GM12878 (cell line): ENCODE results near the gene C21orf91. TPM values are rescaled to one million over a fixed set of nuclear protein-coding genes. Genes with fewer than 3 reads are reported as not detected.

Source experiments
- ATAC-seq: fragments of 200-7000 bp; cut with Tn5 transposase; 3 replicates; pipeline ENCODE4 v1.9.1; 2020; ENCODE audit warnings: mild to moderate bottlenecking, moderate library complexity
- BruUV-seq: library from RNA; stranded (reverse); fragments of 400-500 nt; replicated peaks from 2 replicates; lab custom pipeline; 2021; lab: Mats Ljungman, UMichigan
- CTCF ChIA-PET: fragments of 300-600 bp; sonication (Branson Sonifier 250); formaldehyde crosslinking; extraction: SDS; loops from one replicate; lab custom pipeline; 2021; ENCODE audit warnings: inconsistent platforms; lab: Yijun Ruan, JAX
- POLR2A ChIA-PET: fragments of 350-600 bp; formaldehyde crosslinking; extraction: SDS; loops from one replicate; lab custom pipeline; 2021; ENCODE audit warnings: inconsistent platforms; lab: Charles Lee
- RAD21 ChIA-PET: fragments of 300-600 bp; sonication (Branson Sonifier 250); formaldehyde crosslinking; loops from one replicate; lab custom pipeline; 2023; ENCODE audit warnings: antibody characterized with exemption; ENCODE audit not compliant: unreplicated experiment; lab: Charles Lee
- SMC1A ChIA-PET: fragments of 300-600 bp; sonication (Branson Sonifier 250); formaldehyde crosslinking; loops from one replicate; lab custom pipeline; 2023; ENCODE audit not compliant: unreplicated experiment, uncharacterized antibody; lab: Charles Lee
- DNase-seq: peaks from one replicate; pipeline ENCODE4 v3.0.0-alpha.2; 2011; ENCODE audit warnings: low read depth, low spot score
- FAIRE-seq: peaks from 3 replicates; lab custom pipeline; 2011; peaks lifted over from hg19 to GRCh38; lab: Jason Lieb, UNC
- H2AFZ ChIP-seq: 2 replicates; pipeline ENCODE4 v1.6.0; 2011; ENCODE audit warnings: low read depth, low read length, control low read depth; ENCODE audit not compliant: control insufficient read depth
- H3K27ac ChIP-seq: 2 replicates; pipeline ENCODE4 v1.5.1; 2011; ENCODE audit warnings: control low read depth; ENCODE audit not compliant: control insufficient read depth, insufficient read depth
- H3K27me3 ChIP-seq, 2 experiments: replicated peaks in 1 of 2; 2 replicates each; pipeline versions ENCODE4 v1.6.0 to v1.6.1; 2011; ENCODE audit warnings: low read length in 1 of 2; ENCODE audit not compliant: control insufficient read depth in 2 of 2, insufficient read depth in 2 of 2
- H3K36me3 ChIP-seq, 2 experiments: 2 replicates each; pipeline ENCODE4 v1.5.1; 2011; ENCODE audit warnings: low read length in 1 of 2; ENCODE audit not compliant: control insufficient read depth in 2 of 2, insufficient read depth in 2 of 2
- H3K4me1 ChIP-seq: 2 replicates; pipeline ENCODE4 v1.6.1; 2011; ENCODE audit warnings: mild to moderate bottlenecking, low read length, moderate library complexity, mixed read lengths; ENCODE audit not compliant: control insufficient read depth, insufficient read depth
- H3K4me2 ChIP-seq: 2 replicates; pipeline ENCODE4 v1.6.0; 2011; ENCODE audit warnings: control low read depth; ENCODE audit not compliant: control insufficient read depth, insufficient read depth
- H3K4me3 ChIP-seq: fragments of 200-600 bp; sonication (generic); 2 replicates; pipeline ENCODE4 v1.5.1; 2016
- H3K79me2 ChIP-seq: 2 replicates; pipeline ENCODE4 v1.6.0; 2011; ENCODE audit warnings: low read length; ENCODE audit not compliant: control insufficient read depth, insufficient read depth
- H3K9ac ChIP-seq: 2 replicates; pipeline ENCODE4 v1.8.0; 2011; ENCODE audit warnings: low read length, control low read depth, mixed read lengths; ENCODE audit not compliant: control insufficient read depth, insufficient read depth
- H3K9me3 ChIP-seq: replicated peaks from 3 replicates; pipeline ENCODE4 v1.5.1; 2011; ENCODE audit warnings: mild to moderate bottlenecking, low read length; ENCODE audit not compliant: control insufficient read depth, insufficient read depth
- H4K20me1 ChIP-seq: 2 replicates; pipeline ENCODE4 v1.6.0; 2011; ENCODE audit not compliant: control insufficient read depth, insufficient read depth
- BMI1 ChIP-seq: fragments of 450-650 bp; IDR thresholded peaks from 2 replicates; pipeline ENCODE4 v1.6.1; 2016; ENCODE audit warnings: mild to moderate bottlenecking, moderate library complexity, borderline replicate concordance
- ETV6 ChIP-seq, 2 experiments: fragments of 450-650 bp in 1 of 2; IDR thresholded peaks in 1 of 2; conservative IDR thresholded peaks in 1 of 2; 2 replicates each; pipeline ENCODE4 v1.6.1; 2014; ENCODE audit warnings: antibody characterized with exemption in 1 of 2, borderline replicate concordance in 1 of 2, low read depth in 1 of 2, mild to moderate bottlenecking in 1 of 2, moderate library complexity in 1 of 2
- EZH2 ChIP-seq: IDR thresholded peaks from 2 replicates; pipeline ENCODE4 v1.6.1; 2012; ENCODE audit warnings: low read depth, mild to moderate bottlenecking, control low read depth, inconsistent platforms, low read length, borderline replicate concordance; ENCODE audit not compliant: control insufficient read depth
- HDAC2 ChIP-seq: fragments of 200-600 bp; sonication (generic); IDR thresholded peaks from 2 replicates; pipeline ENCODE4 v1.6.1; 2017
- IKZF1 ChIP-seq: fragments of 450-650 bp; conservative IDR thresholded peaks from 2 replicates; pipeline ENCODE4 v1.6.1; 2017; ENCODE audit warnings: antibody characterized with exemption, mild to moderate bottlenecking
- IRF4 ChIP-seq: IDR thresholded peaks from 2 replicates; pipeline ENCODE4 v1.6.1; 2011; ENCODE audit warnings: low read depth, low read length
- NFXL1 ChIP-seq: fragments of 450-650 bp; IDR thresholded peaks from 2 replicates; pipeline ENCODE4 v1.6.1; 2017; ENCODE audit warnings: antibody characterized with exemption, mild to moderate bottlenecking, borderline replicate concordance
- POLR2AphosphoS5 ChIP-seq: IDR thresholded peaks from 2 replicates; pipeline ENCODE4 v1.6.1; 2011; ENCODE audit warnings: mild to moderate bottlenecking, low read length, inconsistent platforms
- SP1 ChIP-seq: IDR thresholded peaks from one replicate; pipeline ENCODE4 v1.6.1; 2011; ENCODE audit warnings: low read depth, low read length
- SRF ChIP-seq, 2 experiments: IDR thresholded peaks; 2 replicates each; pipeline ENCODE4 v1.6.1; 2011; ENCODE audit warnings: low read depth in 2 of 2, low read length in 2 of 2, mild to moderate bottlenecking in 1 of 2, moderate library complexity in 1 of 2
- SUPT20H ChIP-seq: IDR thresholded peaks from 2 replicates; pipeline ENCODE4 v1.6.1; 2011; ENCODE audit warnings: low read depth, mild to moderate bottlenecking, low read length, moderate library complexity, borderline replicate concordance; ENCODE audit not compliant: control insufficient read depth
- ZBED1 ChIP-seq: IDR thresholded peaks from 2 replicates; pipeline ENCODE4 v1.6.1; 2016; ENCODE audit warnings: borderline replicate concordance
- ZNF622 ChIP-seq: fragments of 450-650 bp; IDR thresholded peaks from 2 replicates; pipeline ENCODE4 v1.6.1; 2017; ENCODE audit warnings: mild to moderate bottlenecking, inconsistent platforms
- WGBS: methylation state at CpG from one replicate; pipeline ENCODE4 v1.1.6; 2016; ENCODE audit warnings: low lambda C conversion rate; ENCODE audit not compliant: insufficient replicate concordance, insufficient coverage; ENCODE audit errors: missing lambda C conversion rate; 5-methylcytosine and 5-hydroxymethylcytosine counted together
- in situ Hi-C: fragments of 300-500 bp; cut with MboI; formaldehyde crosslinking; loops from 9 replicates; pipeline ENCODE4 v1.14.3; 2018; ENCODE audit warnings: mixed read lengths
- intact Hi-C: fragments of 100-400 bp; cut with micrococcal nuclease; formaldehyde crosslinking; loops from one replicate; pipeline ENCODE4 v1.14.2; 2022; ENCODE audit not compliant: unreplicated experiment
- polyA plus RNA-seq, 11 experiments: library from polyadenylated mRNA; depleted of rRNA in 4 of 11; unstranded in 6 of 11; stranded (reverse) in 5 of 11; fragments of >200 nt; fragmentation: Nextera tagmentation in 4 of 11; fragmentation: Illumina TruSeq in 1 of 11; extraction: Ambion mirVana in 4 of 11; extraction: Trizol in 1 of 11; gene quantifications; 1 replicate in 1 of 11; 2 replicates in 10 of 11; pipeline versions ENCODE4 v1.2.1 to v1.2.3, GENCODE V29; 2011 to 2016; ENCODE audit warnings: inconsistent platforms in 2 of 11, missing spikeins in 2 of 11, low read depth in 1 of 11
- total RNA-seq, 4 experiments: library from RNA; depleted of rRNA in 3 of 4; stranded (reverse); fragments of >200 nt in 3 of 4; fragmentation: Illumina TruSeq in 1 of 4; extraction: Trizol in 1 of 4; gene quantifications; 2 replicates each; pipeline versions ENCODE4 v1.2.1 to v1.2.3, GENCODE V29; 2013 to 2021
- TF ChIP-seq, protein P1 (sequence below): fragments of 150-350 bp; IDR thresholded peaks from 2 replicates; pipeline ENCODE4 v1.6.1; 2014; ENCODE audit warnings: mild to moderate bottlenecking, low read depth, low read length
- TF ChIP-seq, protein P2 (sequence below): IDR thresholded peaks from 2 replicates; pipeline ENCODE4 v1.6.1; 2011; ENCODE audit warnings: borderline replicate concordance, low read depth, mild to moderate bottlenecking, moderate library complexity, low read length; ENCODE audit not compliant: insufficient read depth, poor library complexity, severe bottlenecking
- TF ChIP-seq, protein P3 (sequence below): fragments of 450-650 bp; IDR thresholded peaks from 2 replicates; pipeline ENCODE4 v1.6.1; 2016; ENCODE audit warnings: mild to moderate bottlenecking
- TF ChIP-seq, protein P4 (sequence below): fragments of 450-650 bp; IDR thresholded peaks from 2 replicates; pipeline ENCODE4 v1.6.1; 2017; ENCODE audit warnings: antibody characterized with exemption, mild to moderate bottlenecking, moderate library complexity

Gene C21orf91
- total and polyA plus RNA-seq, 10 of the 15 experiments (the other 5 are each of a cell fraction or from before 2014, with no cell fraction given) = 9.3 to 40.3 (median 29.8) TPM

DNA sequence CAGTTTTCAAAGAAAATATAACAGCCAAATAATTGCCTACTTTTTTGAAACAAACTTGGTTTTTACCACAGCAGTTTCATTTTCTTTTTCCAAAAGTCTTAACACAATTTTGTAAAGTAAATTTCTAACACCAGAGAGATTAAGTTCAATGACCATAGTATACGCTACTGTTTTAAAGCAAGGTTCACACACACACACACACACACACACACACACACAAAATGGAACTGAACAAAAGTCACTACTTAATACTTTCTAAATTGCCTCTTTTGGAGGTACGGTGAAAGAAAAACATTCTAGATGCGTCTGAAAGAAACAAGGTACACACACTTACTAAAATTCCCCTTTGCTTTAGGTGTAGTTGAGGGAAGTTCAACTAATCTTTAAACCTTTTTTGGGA is 30.1 kb downstream of the C21orf91 start:
- no peak overlapping the region; the same call in 1 of the 2 replicates for H3K9ac ChIP-seq
- H3K4me2 ChIP-seq = peak overlapping the region; percentile 58
- ChIA-PET CTCF (interaction anchor here (1.1 kb wide), 1 partner anchor 100 kb away, joined by 3 read pairs; no protein-coding TSS in a partner anchor), POLR2A (interaction anchor here (0.6 kb wide), 2 partner anchors 15 to 123 kb away, joined by 3 read pairs; no protein-coding TSS in a partner anchor), RAD21 (interaction anchor here (0.7 to 1.0 kb wide), 3 partner anchors 16 to 29 kb away, joined by 3 to 6 read pairs (median 4); partner anchors contain the start of gene C21orf91), SMC1A (interaction anchor here (1.0 to 2.1 kb wide), 4 partner anchors 11 to 30 kb away, joined by 3 to 8 read pairs (median 6); partner anchors contain the start of gene C21orf91)
- FAIRE-seq (no peak), ATAC-seq (no peak), DNase-seq (no peak)
- 37% methylated on average over 3 of the region's 3 CpGs for WGBS
- in situ Hi-C loops = no loop called here
- no peaks in the 10 kb centered on the region for H3K27me3 ChIP-seq
- peaks cover 52% of the 10 kb centered on the region for H3K4me1 ChIP-seq
- peak overlapping the region; percentile 73 for H3K27ac ChIP-seq
- no TSS peak for BruUV-seq
- H3K4me3 ChIP-seq = peak overlapping the region; percentile 22; the same call in 1 of the 2 replicates
- H3K79me2 ChIP-seq = peaks cover 12% of the 10 kb centered on the region
- peaks cover 2% of the 10 kb centered on the region; the same call in 2 of the 3 replicates for H3K9me3 ChIP-seq
- H4K20me1 ChIP-seq = no peaks in the 10 kb centered on the region
- peaks cover 3 to 26% of the 10 kb centered on the region in 2 experiments; a peak in 3 of 4 replicates for H3K36me3 ChIP-seq
- intact Hi-C loops = no loop called here
- H2AFZ ChIP-seq = no peak overlapping the region; the same call in 1 of the 2 replicates
- TF ChIP-seq ZBED1 (no peak), SRF (IDR thresholded peaks at IDR 0.05; ENCODE audit: low read depth in 2 of 2, low read length in 2 of 2) (no peak), ETV6 (conservative IDR thresholded peaks at IDR 0.05 in 1 of 2, IDR thresholded peaks at IDR 0.05 in 1 of 2; ENCODE audit: borderline replicate concordance in 1 of 2, low read depth in 1 of 2) (no peak), SUPT20H (no peak), SP1 (no peak), EZH2 (no peak), BMI1 (no peak), NFXL1 (no peak), IKZF1 (no peak), ZNF622 (no peak), POLR2AphosphoS5 (no peak), HDAC2 (no peak), IRF4 (no peak)
- TF ChIP-seq, protein P1, sequence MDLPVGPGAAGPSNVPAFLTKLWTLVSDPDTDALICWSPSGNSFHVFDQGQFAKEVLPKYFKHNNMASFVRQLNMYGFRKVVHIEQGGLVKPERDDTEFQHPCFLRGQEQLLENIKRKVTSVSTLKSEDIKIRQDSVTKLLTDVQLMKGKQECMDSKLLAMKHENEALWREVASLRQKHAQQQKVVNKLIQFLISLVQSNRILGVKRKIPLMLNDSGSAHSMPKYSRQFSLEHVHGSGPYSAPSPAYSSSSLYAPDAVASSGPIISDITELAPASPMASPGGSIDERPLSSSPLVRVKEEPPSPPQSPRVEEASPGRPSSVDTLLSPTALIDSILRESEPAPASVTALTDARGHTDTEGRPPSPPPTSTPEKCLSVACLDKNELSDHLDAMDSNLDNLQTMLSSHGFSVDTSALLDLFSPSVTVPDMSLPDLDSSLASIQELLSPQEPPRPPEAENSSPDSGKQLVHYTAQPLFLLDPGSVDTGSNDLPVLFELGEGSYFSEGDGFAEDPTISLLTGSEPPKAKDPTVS = no peak
- TF ChIP-seq, protein P2, sequence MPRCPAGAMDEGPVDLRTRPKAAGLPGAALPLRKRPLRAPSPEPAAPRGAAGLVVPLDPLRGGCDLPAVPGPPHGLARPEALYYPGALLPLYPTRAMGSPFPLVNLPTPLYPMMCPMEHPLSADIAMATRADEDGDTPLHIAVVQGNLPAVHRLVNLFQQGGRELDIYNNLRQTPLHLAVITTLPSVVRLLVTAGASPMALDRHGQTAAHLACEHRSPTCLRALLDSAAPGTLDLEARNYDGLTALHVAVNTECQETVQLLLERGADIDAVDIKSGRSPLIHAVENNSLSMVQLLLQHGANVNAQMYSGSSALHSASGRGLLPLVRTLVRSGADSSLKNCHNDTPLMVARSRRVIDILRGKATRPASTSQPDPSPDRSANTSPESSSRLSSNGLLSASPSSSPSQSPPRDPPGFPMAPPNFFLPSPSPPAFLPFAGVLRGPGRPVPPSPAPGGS = no peak
- TF ChIP-seq, protein P3, sequence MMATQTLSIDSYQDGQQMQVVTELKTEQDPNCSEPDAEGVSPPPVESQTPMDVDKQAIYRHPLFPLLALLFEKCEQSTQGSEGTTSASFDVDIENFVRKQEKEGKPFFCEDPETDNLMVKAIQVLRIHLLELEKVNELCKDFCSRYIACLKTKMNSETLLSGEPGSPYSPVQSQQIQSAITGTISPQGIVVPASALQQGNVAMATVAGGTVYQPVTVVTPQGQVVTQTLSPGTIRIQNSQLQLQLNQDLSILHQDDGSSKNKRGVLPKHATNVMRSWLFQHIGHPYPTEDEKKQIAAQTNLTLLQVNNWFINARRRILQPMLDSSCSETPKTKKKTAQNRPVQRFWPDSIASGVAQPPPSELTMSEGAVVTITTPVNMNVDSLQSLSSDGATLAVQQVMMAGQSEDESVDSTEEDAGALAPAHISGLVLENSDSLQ = no peak
- TF ChIP-seq, protein P4, sequence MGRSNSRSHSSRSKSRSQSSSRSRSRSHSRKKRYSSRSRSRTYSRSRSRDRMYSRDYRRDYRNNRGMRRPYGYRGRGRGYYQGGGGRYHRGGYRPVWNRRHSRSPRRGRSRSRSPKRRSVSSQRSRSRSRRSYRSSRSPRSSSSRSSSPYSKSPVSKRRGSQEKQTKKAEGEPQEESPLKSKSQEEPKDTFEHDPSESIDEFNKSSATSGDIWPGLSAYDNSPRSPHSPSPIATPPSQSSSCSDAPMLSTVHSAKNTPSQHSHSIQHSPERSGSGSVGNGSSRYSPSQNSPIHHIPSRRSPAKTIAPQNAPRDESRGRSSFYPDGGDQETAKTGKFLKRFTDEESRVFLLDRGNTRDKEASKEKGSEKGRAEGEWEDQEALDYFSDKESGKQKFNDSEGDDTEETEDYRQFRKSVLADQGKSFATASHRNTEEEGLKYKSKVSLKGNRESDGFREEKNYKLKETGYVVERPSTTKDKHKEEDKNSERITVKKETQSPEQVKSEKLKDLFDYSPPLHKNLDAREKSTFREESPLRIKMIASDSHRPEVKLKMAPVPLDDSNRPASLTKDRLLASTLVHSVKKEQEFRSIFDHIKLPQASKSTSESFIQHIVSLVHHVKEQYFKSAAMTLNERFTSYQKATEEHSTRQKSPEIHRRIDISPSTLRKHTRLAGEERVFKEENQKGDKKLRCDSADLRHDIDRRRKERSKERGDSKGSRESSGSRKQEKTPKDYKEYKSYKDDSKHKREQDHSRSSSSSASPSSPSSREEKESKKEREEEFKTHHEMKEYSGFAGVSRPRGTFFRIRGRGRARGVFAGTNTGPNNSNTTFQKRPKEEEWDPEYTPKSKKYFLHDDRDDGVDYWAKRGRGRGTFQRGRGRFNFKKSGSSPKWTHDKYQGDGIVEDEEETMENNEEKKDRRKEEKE = no peak
